DMS 273 (cell line): ENCODE results near the gene DNAJC1.
"Not testable (repeated sequence)": the region's sequence is repeated elsewhere in the genome, so short reads cannot be mapped to it uniquely, and the experiment has no call there.

Experiments used
- DNase-seq: peaks from one replicate; lab custom pipeline; 2025; ENCODE audit not compliant: unreplicated experiment; lab: John Stamatoyannopoulos, UW

The DNAJC1 gene

GRCh38 chr10:21733710-21734109 lies 269.8 kb downstream of the DNAJC1 start:
- peak; percentile 18 for DNase-seq

DNA sequence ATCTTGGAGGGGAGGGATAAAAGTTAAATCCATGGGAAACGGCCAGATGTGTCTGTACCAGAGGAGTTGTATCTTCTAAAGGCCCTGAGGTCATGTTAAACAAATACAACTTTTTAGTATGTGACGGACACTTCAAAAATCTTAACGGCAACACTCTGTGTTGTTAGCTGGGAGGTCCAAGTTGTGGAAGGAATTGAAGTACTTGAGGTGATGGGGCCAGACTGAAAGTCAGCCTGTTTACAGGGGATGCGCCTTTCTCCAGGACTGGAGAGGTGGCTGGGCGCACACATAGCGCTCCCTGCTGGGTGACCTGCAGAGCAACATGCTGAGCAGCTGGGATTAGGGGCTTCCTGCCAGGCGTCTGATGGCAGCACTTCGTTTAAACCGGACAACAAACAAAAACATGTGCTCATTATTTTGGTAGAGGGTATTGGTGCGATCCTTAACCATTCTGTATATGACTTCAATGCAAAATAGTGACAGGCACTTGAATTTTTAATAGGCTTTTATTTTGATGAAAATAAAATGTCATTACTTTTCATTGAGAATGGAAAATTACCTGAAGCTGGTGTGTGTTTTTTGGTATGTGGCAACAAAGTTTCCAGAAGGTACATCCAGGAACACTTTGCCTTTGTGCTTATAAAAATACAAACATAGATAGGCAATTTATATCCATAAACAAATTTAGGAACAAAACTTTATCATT lies 271.3 kb downstream of the DNAJC1 start:
- DNase-seq: peak; percentile 74

- DNase-seq: no peak
These were observed 274.9 kb downstream of the DNAJC1 start for GRCh38 chr10:21728618-21729017.

DNA sequence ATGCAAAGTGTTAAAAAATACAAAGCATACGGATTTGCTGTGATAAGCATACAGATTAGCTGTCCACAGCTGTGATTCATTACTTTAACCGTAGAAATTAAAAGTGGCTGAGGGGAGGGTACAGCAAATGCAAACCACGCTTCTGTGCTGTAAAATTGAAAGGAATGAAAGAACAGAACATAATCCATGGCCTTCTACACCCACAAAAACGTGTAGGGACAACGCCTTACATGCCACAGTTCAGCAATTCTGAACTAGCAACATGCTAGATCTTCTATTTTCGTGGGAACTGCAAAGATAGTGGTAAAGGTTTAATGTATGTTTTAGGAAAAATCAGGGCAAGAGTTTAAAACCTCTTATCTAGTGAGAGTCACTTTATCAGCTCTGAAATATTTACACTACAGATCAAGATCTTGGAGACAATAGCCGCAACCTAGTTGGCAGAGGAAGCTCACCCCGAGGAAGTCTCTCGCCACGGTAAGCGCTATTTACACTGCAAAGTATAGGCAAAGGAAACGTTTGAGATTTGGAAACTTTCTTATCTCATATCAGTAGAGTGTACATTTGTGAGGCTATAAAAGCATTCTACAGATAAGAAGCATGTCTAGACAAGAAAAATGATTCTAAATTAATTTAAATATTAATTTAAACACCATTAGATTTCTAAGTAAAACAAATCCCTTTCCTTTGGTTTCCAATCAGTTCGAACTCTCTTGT lies 275.9 kb downstream of the DNAJC1 start:
- no peak for DNase-seq

DNA sequence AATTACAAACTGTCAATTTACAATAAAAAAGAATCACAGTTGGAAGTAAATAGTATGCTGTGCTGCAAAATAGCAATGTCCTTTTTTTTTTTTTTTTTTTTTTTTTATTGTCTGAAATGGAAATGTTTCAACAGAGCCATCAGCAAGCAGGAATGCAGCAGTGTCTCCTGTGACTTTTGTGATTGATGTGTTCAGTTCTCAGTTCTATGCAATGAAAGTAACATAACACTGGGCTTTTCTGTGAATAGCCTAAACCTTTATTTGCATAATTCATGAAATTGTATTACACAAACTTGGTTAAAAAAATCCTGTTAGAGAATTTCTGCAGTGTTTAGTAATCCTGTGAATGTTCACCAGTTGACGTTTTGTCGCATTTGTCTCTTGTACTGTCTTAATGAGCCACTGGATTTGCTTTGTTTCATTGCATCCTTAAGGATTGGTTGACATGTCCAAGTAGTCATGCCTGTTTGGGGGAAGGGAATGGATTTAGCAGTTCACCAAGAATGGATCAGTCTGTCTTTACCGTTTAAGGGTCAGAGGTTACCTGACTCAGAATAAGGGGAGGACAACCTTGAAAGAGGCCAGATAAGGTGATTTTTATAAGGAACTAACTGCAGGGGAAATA lies 276.8 kb downstream of the DNAJC1 start:
- DNase-seq: no peak

DNA sequence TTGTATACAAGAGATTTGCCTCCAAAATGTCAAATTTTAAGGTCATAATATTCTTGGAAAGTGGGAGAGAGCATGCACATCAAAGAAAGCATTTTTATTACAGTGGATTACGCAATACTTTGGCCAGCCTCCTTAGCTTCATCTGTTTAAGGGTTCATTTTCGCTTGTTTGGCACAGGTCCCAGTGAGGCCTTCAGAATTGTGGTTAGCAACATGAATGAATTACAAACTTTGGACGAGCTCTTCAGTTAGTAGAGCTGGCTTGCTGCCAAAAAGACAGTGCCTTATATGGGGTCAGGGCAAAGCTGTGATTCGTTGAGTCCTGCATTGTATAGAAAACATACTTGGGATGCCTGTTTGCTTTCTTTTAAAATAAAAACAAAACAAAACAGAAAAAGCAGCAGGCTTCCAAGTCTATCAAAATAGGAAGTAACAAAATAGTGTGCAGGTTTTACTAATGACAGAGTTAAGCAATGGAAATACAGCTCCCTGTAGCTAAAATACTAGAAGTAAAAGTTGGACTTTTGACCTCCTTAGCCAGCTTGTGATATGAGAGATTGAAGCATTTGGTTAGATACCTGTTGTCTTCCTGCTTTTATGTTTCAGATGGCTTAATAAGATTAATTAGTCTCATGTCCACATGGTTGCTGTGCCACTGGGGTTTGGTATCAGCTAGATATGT lies 278.7 kb downstream of the DNAJC1 start:
- peak; percentile 98 for DNase-seq

- peak; percentile 40 for DNase-seq
These were observed 279.4 kb downstream of the DNAJC1 start for GRCh38 chr10:21724020-21724589.

GRCh38 chr10:21722209-21722608 lies 281.3 kb downstream of the DNAJC1 start:
- DNase-seq: no peak

DNA sequence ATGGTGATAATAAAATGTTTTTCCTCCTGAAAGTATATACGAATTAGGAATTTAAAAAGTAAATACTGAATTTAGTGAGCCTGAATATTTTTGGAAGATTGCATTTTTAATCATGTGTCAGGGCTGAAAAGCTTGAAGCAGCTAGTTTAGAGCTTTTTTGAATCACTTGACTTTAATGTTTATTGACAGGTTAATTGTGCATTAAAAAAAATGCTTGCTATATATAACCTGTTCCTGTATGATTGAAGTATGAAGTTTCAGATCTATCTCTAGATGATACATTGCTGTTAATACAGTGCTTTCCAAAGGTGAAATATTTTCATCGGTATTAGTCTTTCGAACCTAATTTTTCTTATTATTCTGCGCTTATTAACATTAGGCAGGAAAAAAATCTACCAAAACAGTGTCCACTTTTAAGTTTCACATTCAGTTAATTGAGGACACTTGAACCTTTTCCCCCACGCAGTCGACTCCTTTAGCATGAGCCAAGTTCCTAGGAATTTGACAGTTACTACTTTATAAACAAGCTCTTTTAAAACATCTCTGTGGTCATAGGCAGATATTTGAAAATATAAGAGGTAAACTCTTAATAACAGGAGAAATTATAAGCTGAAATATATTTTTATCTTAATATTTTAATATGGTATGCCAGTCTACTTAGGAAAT lies 282.4 kb downstream of the DNAJC1 start:
- DNase-seq: no peak

- DNase-seq: no peak
These were observed 283.4 kb downstream of the DNAJC1 start for GRCh38 chr10:21720090-21720489.

GRCh38 chr10:21719502-21719901 lies 284.0 kb downstream of the DNAJC1 start:
- DNase-seq: no peak

- DNase-seq: not testable (repeated sequence)
These were observed 286.0 kb downstream of the DNAJC1 start for GRCh38 chr10:21717437-21718054.

DNA sequence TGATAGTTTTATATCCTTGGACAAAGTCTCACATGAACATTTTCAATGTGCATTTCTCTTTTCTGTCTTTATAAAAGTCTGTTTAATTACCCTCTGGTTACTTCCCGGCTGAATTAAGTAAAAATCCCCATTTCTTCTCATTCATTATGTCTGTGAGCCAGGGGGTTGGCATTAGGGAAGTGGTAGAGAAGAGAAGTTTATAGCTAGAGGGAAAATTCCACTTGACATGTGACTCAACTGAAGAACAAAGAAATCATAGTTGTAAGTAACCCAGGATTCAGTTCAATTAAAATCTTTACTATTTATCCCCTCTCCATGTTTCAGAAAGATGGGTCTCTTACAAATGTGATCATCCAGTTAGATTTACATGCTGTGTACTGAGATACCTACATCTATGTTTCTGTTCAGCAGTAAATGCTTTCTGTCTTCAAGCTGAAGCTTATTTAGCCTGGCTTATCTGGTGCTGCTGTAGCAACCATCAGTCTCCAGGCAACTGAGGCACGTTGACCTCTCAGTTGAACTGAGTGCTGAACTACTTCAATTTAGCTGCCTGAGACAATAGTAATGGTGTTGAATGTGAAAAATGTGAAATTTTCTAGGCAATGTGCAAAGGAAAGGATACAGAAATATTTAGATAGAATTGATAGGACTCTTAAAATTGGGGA lies 287.9 kb downstream of the DNAJC1 start:
- no peak for DNase-seq

DNA sequence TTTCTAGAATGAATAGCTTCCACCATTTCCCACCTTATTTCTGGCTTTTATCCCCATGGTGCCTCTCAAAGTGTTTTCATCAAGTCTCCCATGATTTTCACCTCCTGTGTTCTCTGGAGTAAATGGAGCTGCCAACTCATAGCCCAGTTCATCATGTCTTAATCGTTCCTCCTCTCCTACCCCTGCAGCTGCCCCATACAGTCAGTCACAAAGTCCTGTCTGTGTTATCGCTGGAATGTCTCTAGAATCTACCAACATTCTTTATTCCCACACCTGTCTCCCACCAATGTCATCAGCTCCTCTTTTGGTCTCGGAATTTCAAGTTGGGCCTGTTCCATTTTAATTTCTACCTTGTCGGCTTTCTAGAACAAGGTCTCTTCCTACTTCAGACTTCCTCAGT lies 290.6 kb downstream of the DNAJC1 start:
- DNase-seq: no peak

DNA sequence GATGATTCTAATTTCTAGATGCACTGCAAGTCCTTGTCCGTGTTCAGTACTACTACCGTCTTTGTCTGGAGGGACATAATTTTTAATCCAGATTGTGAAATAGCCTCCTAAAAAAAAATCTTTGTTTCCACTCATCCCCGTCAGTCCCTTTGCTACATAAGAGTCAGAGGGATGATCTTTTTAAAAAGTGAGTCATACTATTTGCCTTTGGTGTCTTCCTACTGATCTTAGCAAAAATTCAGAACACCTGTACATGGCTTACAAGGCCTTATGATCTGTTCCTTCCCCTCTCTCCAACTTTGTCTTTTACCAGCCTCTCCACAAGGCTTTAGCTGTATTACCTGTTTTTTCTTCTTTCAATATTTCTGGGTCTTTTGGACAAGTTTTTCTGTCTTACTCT lies 296.0 kb downstream of the DNAJC1 start:
- DNase-seq: no peak
